22Rv1 (cell line): ENCODE measurements around the gene KHDRBS2.

Source experiments
- CTCF ChIP-seq: fragments of 450-650 bp; IDR thresholded peaks from 2 replicates; pipeline ENCODE4 v1.5.1; 2017; ENCODE audit warnings: mild to moderate bottlenecking
- ZFX ChIP-seq: fragments of 450-650 bp; IDR thresholded peaks from 2 replicates; pipeline ENCODE4 v1.6.1; 2017; ENCODE audit warnings: antibody characterized with exemption, borderline replicate concordance

DNA sequence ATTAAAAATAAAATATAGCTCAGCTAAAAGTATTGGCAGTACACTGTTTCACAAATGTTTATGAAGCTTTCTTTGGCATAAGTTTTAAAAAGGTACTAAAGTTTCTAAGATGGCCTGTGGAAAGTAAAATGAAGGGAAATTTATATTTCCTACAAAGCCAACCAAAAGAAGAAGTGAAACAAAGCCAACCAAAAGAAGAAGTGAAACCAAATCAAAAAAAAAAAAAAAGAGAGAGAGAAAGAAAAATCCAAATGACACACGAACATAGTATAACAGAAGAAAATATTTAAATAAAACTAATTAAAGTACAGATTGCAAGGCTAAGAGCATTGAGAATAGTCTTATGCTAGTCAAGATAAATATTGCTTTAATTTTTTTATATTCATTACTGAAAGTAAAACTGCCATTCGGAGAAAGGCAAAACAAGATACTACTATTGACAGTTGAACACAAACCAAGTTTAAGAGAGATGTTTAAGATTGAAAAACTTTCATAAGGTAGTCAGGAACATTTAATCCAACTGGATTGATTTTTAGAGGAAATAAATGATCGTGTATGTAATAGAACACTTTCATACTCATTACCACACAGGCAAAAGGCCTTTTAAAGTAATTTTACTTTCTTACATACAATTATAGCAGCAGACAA lies 12.8 kb upstream of the KHDRBS2 start:
- no peak for TF ChIP-seq CTCF
- TF ChIP-seq ZFX, result no peak
